GM12878 (cell line): ENCODE measurements around the gene TBC1D32. TPM values are rescaled to one million over a fixed set of nuclear protein-coding genes. Genes with fewer than 3 reads are reported as not detected.

ENCODE experiments used
- ATAC-seq: fragments of 200-7000 bp; cut with Tn5 transposase; 3 replicates; pipeline ENCODE4 v1.9.1; 2020; ENCODE audit warnings: mild to moderate bottlenecking, moderate library complexity
- BruUV-seq: library from RNA; stranded (reverse); fragments of 400-500 nt; replicated peaks from 2 replicates; lab custom pipeline; 2021; lab: Mats Ljungman, UMichigan
- CTCF ChIA-PET: fragments of 300-600 bp; sonication (Branson Sonifier 250); formaldehyde crosslinking; extraction: SDS; loops from one replicate; lab custom pipeline; 2021; ENCODE audit warnings: inconsistent platforms; lab: Yijun Ruan, JAX
- POLR2A ChIA-PET: fragments of 350-600 bp; formaldehyde crosslinking; extraction: SDS; loops from one replicate; lab custom pipeline; 2021; ENCODE audit warnings: inconsistent platforms; lab: Charles Lee
- RAD21 ChIA-PET: fragments of 300-600 bp; sonication (Branson Sonifier 250); formaldehyde crosslinking; loops from one replicate; lab custom pipeline; 2023; ENCODE audit warnings: antibody characterized with exemption; ENCODE audit not compliant: unreplicated experiment; lab: Charles Lee
- SMC1A ChIA-PET: fragments of 300-600 bp; sonication (Branson Sonifier 250); formaldehyde crosslinking; loops from one replicate; lab custom pipeline; 2023; ENCODE audit not compliant: unreplicated experiment, uncharacterized antibody; lab: Charles Lee
- DNase-seq: peaks from one replicate; pipeline ENCODE4 v3.0.0-alpha.2; 2011; ENCODE audit warnings: low read depth, low spot score
- FAIRE-seq: peaks from 3 replicates; lab custom pipeline; 2011; peaks lifted over from hg19 to GRCh38; lab: Jason Lieb, UNC
- H2AFZ ChIP-seq: 2 replicates; pipeline ENCODE4 v1.6.0; 2011; ENCODE audit warnings: low read depth, low read length, control low read depth; ENCODE audit not compliant: control insufficient read depth
- H3K27ac ChIP-seq: 2 replicates; pipeline ENCODE4 v1.5.1; 2011; ENCODE audit warnings: control low read depth; ENCODE audit not compliant: control insufficient read depth, insufficient read depth
- H3K27me3 ChIP-seq, 2 experiments: replicated peaks in 1 of 2; 2 replicates each; pipeline versions ENCODE4 v1.6.0 to v1.6.1; 2011; ENCODE audit warnings: low read length in 1 of 2; ENCODE audit not compliant: control insufficient read depth in 2 of 2, insufficient read depth in 2 of 2
- H3K36me3 ChIP-seq, 2 experiments: 2 replicates each; pipeline ENCODE4 v1.5.1; 2011; ENCODE audit warnings: low read length in 1 of 2; ENCODE audit not compliant: control insufficient read depth in 2 of 2, insufficient read depth in 2 of 2
- H3K4me1 ChIP-seq: 2 replicates; pipeline ENCODE4 v1.6.1; 2011; ENCODE audit warnings: mild to moderate bottlenecking, low read length, moderate library complexity, mixed read lengths; ENCODE audit not compliant: control insufficient read depth, insufficient read depth
- H3K4me2 ChIP-seq: 2 replicates; pipeline ENCODE4 v1.6.0; 2011; ENCODE audit warnings: control low read depth; ENCODE audit not compliant: control insufficient read depth, insufficient read depth
- H3K4me3 ChIP-seq: fragments of 200-600 bp; sonication (generic); 2 replicates; pipeline ENCODE4 v1.5.1; 2016
- H3K79me2 ChIP-seq: 2 replicates; pipeline ENCODE4 v1.6.0; 2011; ENCODE audit warnings: low read length; ENCODE audit not compliant: control insufficient read depth, insufficient read depth
- H3K9ac ChIP-seq: 2 replicates; pipeline ENCODE4 v1.8.0; 2011; ENCODE audit warnings: low read length, control low read depth, mixed read lengths; ENCODE audit not compliant: control insufficient read depth, insufficient read depth
- H3K9me3 ChIP-seq: replicated peaks from 3 replicates; pipeline ENCODE4 v1.5.1; 2011; ENCODE audit warnings: mild to moderate bottlenecking, low read length; ENCODE audit not compliant: control insufficient read depth, insufficient read depth
- H4K20me1 ChIP-seq: 2 replicates; pipeline ENCODE4 v1.6.0; 2011; ENCODE audit not compliant: control insufficient read depth, insufficient read depth
- ATF3 ChIP-seq: IDR thresholded peaks from 2 replicates; pipeline ENCODE4 v1.6.1; 2011; ENCODE audit warnings: low read depth, mild to moderate bottlenecking, low read length, moderate library complexity, borderline replicate concordance; ENCODE audit errors: extremely low read depth
- BCL11A ChIP-seq: IDR thresholded peaks from 2 replicates; pipeline ENCODE4 v1.6.1; 2011; ENCODE audit warnings: low read depth, low read length
- CREB1 ChIP-seq: IDR thresholded peaks from 2 replicates; pipeline ENCODE4 v1.6.1; 2012; ENCODE audit warnings: low read depth, mild to moderate bottlenecking, inconsistent platforms
- EZH2 ChIP-seq: IDR thresholded peaks from 2 replicates; pipeline ENCODE4 v1.6.1; 2012; ENCODE audit warnings: low read depth, mild to moderate bottlenecking, control low read depth, inconsistent platforms, low read length, borderline replicate concordance; ENCODE audit not compliant: control insufficient read depth
- FOS ChIP-seq: IDR thresholded peaks from 3 replicates; pipeline ENCODE4 v1.6.1; 2011; ENCODE audit warnings: borderline replicate concordance; ENCODE audit not compliant: insufficient read length; ENCODE audit errors: extremely low read depth
- IRF3 ChIP-seq: fragments of 450-650 bp; IDR thresholded peaks from 2 replicates; pipeline ENCODE4 v1.6.1; 2014; ENCODE audit warnings: mild to moderate bottlenecking
- NFXL1 ChIP-seq: fragments of 450-650 bp; IDR thresholded peaks from 2 replicates; pipeline ENCODE4 v1.6.1; 2017; ENCODE audit warnings: antibody characterized with exemption, mild to moderate bottlenecking, borderline replicate concordance
- RAD21 ChIP-seq: IDR thresholded peaks from 2 replicates; pipeline ENCODE4 v1.6.1; 2011; ENCODE audit warnings: mild to moderate bottlenecking, low read depth, low read length, moderate library complexity; ENCODE audit not compliant: insufficient read depth
- SMC3 ChIP-seq: IDR thresholded peaks from 2 replicates; pipeline ENCODE4 v1.6.1; 2011; ENCODE audit warnings: low read length, improper control_type of control experiment, borderline replicate concordance
- in situ Hi-C: fragments of 300-500 bp; cut with MboI; formaldehyde crosslinking; loops from 9 replicates; pipeline ENCODE4 v1.14.3; 2018; ENCODE audit warnings: mixed read lengths
- intact Hi-C: fragments of 100-400 bp; cut with micrococcal nuclease; formaldehyde crosslinking; loops from one replicate; pipeline ENCODE4 v1.14.2; 2022; ENCODE audit not compliant: unreplicated experiment
- polyA plus RNA-seq, 11 experiments: library from polyadenylated mRNA; depleted of rRNA in 4 of 11; unstranded in 6 of 11; stranded (reverse) in 5 of 11; fragments of >200 nt; fragmentation: Nextera tagmentation in 4 of 11; fragmentation: Illumina TruSeq in 1 of 11; extraction: Ambion mirVana in 4 of 11; extraction: Trizol in 1 of 11; gene quantifications; 1 replicate in 1 of 11; 2 replicates in 10 of 11; pipeline versions ENCODE4 v1.2.1 to v1.2.3, GENCODE V29; 2011 to 2016; ENCODE audit warnings: inconsistent platforms in 2 of 11, missing spikeins in 2 of 11, low read depth in 1 of 11
- total RNA-seq, 4 experiments: library from RNA; depleted of rRNA in 3 of 4; stranded (reverse); fragments of >200 nt in 3 of 4; fragmentation: Illumina TruSeq in 1 of 4; extraction: Trizol in 1 of 4; gene quantifications; 2 replicates each; pipeline versions ENCODE4 v1.2.1 to v1.2.3, GENCODE V29; 2013 to 2021

Gene TBC1D32
- total and polyA plus RNA-seq, 10 of the 15 experiments (the other 5 are each of a cell fraction or from before 2014, with no cell fraction given), result 2.2 to 10.2 (median 4.1) TPM

GRCh38 chr6:121158891-121159290, 175.4 kb downstream of the TBC1D32 start:
- Histone ChIP-seq H4K20me1 (no peaks in the 10 kb centered on the region), H3K9ac (no peak overlapping the region)
- no peak for FAIRE-seq
- BruUV-seq, result no TSS peak
- TF ChIP-seq BCL11A (no peak), CREB1 (no peak), ATF3 (no peak), RAD21 (no peak), FOS (no peak), EZH2 (no peak)
- TF ChIP-seq, all 136 proteins: peak for 0
- ChIA-PET CTCF (no interaction called here), SMC1A (no interaction called here), POLR2A (no interaction called here), RAD21 (no interaction called here)
- H3K4me1 ChIP-seq, result no peaks in the 10 kb centered on the region
- no peak overlapping the region for H3K27ac ChIP-seq
- H3K36me3 ChIP-seq, result no peaks in the 10 kb centered on the region
- H3K27me3 ChIP-seq, result no peaks in the 10 kb centered on the region
- in situ Hi-C loops, result no loop called here
- no peak overlapping the region for H3K4me2 ChIP-seq
- no peaks in the 10 kb centered on the region for H3K79me2 ChIP-seq
- no peak for ATAC-seq
- no peak overlapping the region for H2AFZ ChIP-seq
- intact Hi-C loops, result no loop called here
- H3K4me3 ChIP-seq, result no peak overlapping the region
- no peaks in the 10 kb centered on the region; the same call in 2 of the 3 replicates for H3K9me3 ChIP-seq
- no peak for DNase-seq

GRCh38 chr6:121158438-121158837, 175.8 kb downstream of the TBC1D32 start:
- Histone ChIP-seq H3K9me3 (no peaks in the 10 kb centered on the region; the same call in 2 of the 3 replicates), H2AFZ (no peak overlapping the region), H3K4me2 (no peak overlapping the region), H3K27ac (no peak overlapping the region), H3K9ac (no peak overlapping the region), H4K20me1 (no peaks in the 10 kb centered on the region), H3K36me3 (no peaks in the 10 kb centered on the region)
- no peak for ATAC-seq
- FAIRE-seq, result no peak
- RAD21 ChIA-PET, result no interaction called here
- CTCF ChIA-PET, result no interaction called here
- POLR2A ChIA-PET, result no interaction called here
- in situ Hi-C loops, result no loop called here
- no peak for TF ChIP-seq IRF3
- no peak for TF ChIP-seq NFXL1
- TF ChIP-seq SMC3, result no peak
- TF ChIP-seq, all 136 proteins: peak for 0
- no TSS peak for BruUV-seq
- H3K4me3 ChIP-seq, result no peak overlapping the region
- no peaks in the 10 kb centered on the region for H3K27me3 ChIP-seq
- no peak for DNase-seq
- H3K79me2 ChIP-seq, result no peaks in the 10 kb centered on the region
- no peaks in the 10 kb centered on the region for H3K4me1 ChIP-seq
- intact Hi-C loops, result no loop called here
- SMC1A ChIA-PET, result no interaction called here
